ENCODE results near the gene GDPD3.
"Not testable (repeated sequence)": the region's sequence is repeated elsewhere in the genome, so short reads cannot be mapped to it uniquely, and the experiment has no call there.

Gene GDPD3

GRCh38 chr16:30139583-30140481 lies 26.5 kb upstream of the GDPD3 start:
- no peak for DNase-seq (ENCODE audit: low read depth)
- no peak overlapping the region for H3K4me3 ChIP-seq (ENCODE audit: low read depth, low read length)
- TF ChIP-seq CTCF (IDR thresholded peaks at IDR 0.05; ENCODE audit: low read depth, low read length, missing control alignments): no peak

GRCh38 chr16:30137897-30138296 lies 24.6 kb upstream of the GDPD3 start:
- DNase-seq (ENCODE audit: low read depth): no peak
- no peak for TF ChIP-seq CTCF (IDR thresholded peaks at IDR 0.05; ENCODE audit: low read depth, low read length, missing control alignments)
- H3K4me3 ChIP-seq (ENCODE audit: low read depth, low read length): no peak overlapping the region

GRCh38 chr16:30136971-30137605 lies 23.8 kb upstream of the GDPD3 start:
- TF ChIP-seq CTCF (IDR thresholded peaks at IDR 0.05; ENCODE audit: low read depth, low read length, missing control alignments): no peak
- no peak overlapping the region for H3K4me3 ChIP-seq (ENCODE audit: low read depth, low read length)
- DNase-seq (ENCODE audit: low read depth): no peak

- no peak for DNase-seq (ENCODE audit: low read depth)
- no peak for TF ChIP-seq CTCF (IDR thresholded peaks at IDR 0.05; ENCODE audit: low read depth, low read length, missing control alignments)
- no peak overlapping the region for H3K4me3 ChIP-seq (ENCODE audit: low read depth, low read length)
Observed at GRCh38 chr16:30132591-30132990, 19.3 kb upstream of the GDPD3 start.

GRCh38 chr16:30131869-30132475 lies 18.6 kb upstream of the GDPD3 start:
- no peak overlapping the region for H3K4me3 ChIP-seq (ENCODE audit: low read depth, low read length)
- no peak for DNase-seq (ENCODE audit: low read depth)
- no peak for TF ChIP-seq CTCF (IDR thresholded peaks at IDR 0.05; ENCODE audit: low read depth, low read length, missing control alignments)

- no peak for DNase-seq (ENCODE audit: low read depth)
- no peak for TF ChIP-seq CTCF (IDR thresholded peaks at IDR 0.05; ENCODE audit: low read depth, low read length, missing control alignments)
- H3K4me3 ChIP-seq (ENCODE audit: low read depth, low read length): no peak overlapping the region
Observed at GRCh38 chr16:30127993-30128392, 14.7 kb upstream of the GDPD3 start.

GRCh38 chr16:30125690-30126089 lies 12.4 kb upstream of the GDPD3 start:
- H3K4me3 ChIP-seq (ENCODE audit: low read depth, low read length); DNase-seq (ENCODE audit: low read depth): not testable (repeated sequence)

Measured in GM12864 (cell line).